Measurements from ENCODE around the gene AP3B1.

Gene AP3B1

DNA sequence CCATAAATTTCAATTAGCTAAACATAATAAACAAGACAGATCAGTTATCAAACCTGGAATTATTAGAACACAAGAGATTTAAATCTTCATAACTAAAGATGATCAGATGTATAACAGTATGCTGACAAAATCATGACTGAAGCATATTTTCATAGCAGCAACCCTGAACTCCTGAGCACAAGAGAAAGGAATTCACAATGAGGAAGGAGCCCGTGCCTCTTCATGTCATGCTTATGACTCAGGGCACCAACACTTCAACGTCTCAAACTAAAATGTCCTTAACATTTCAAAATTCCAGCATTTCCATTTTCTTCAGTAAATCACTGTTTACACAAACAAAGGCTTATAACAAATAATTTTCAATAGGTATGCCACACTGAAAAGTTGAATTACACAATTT lies 6.7 kb downstream of the AP3B1 start:
- DNase-seq, result no peak

- no peak for DNase-seq
These were observed 7.3 kb downstream of the AP3B1 start for GRCh38 chr5:78287169-78287568.

DNA sequence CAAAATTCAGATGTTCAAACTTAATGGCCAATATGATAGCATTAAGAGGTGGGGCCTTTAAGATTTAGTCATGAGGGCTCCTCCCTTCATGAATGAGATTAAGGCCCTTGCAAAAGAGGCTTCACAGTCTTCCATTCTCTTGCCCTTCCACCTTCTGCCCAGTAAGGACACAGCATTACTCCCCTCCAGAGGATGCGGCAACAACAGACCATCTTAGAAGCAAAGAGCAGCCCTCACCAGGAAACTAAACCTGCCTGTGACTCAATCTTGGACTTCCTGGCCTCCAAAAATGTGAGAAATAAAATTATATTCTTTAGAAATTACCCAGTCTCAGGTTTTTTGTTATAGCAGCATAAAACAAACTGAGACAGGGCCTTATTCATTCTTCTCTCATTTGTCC lies 8.2 kb downstream of the AP3B1 start:
- no peak for DNase-seq

- DNase-seq, result no peak
These were observed 10.7 kb downstream of the AP3B1 start for GRCh38 chr5:78283802-78284201.

GRCh38 chr5:78283105-78283504 lies 11.4 kb downstream of the AP3B1 start:
- no peak for DNase-seq

- no peak for DNase-seq
These were observed 14.2 kb downstream of the AP3B1 start for GRCh38 chr5:78280261-78280660.

DNA sequence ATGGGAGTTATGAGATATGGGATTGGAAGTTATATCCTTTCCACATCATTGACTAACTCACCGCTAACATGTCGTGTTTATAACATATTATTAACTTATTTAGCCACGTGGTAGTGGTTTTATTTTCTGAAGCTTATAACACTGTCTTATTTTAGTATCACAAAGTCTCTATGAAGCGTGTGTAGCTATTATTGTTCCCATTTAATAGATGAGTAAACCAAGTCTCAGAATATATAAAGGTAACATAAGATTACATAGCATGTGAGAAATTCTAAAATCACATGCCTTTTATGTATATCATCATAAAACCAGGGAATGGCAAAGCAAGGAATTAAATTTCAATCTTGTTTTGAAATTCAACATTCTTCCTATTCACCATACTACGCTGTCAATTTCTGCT lies 15.3 kb downstream of the AP3B1 start:
- DNase-seq, result no peak

GRCh38 chr5:78277715-78278114 lies 16.8 kb downstream of the AP3B1 start:
- DNase-seq, result no peak

GRCh38 chr5:78275998-78276543 lies 18.4 kb downstream of the AP3B1 start:
- DNase-seq, result no peak

DNA sequence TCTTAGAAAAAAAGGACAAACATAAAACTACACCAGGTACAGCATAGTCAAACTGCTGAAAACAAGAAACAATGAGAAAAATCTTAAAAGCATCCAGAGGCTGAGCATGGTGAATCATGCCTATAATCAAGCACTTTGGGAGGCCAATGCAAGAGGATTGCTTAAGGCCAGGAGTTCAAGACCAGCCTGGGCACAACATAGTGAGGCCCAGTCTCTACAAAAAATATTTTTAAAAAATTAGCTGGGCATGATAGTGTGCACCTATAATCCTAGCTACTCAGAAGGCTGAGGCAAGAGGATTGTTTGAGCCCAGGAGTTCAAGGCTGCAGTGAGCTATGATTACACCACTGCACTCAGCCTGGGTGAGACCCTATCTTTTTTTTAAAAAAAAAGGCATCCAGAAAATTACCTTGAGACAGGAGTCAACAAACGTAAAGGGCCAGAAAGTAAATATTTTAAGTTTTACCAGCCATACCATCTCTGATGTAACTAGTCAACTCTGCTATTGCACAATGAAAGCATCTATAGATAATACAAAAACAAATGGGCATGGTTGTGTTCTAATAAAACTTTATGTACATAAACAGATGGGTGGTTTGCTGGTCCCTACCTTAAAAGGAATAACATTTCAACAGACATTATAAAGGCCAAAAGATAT lies 19.8 kb downstream of the AP3B1 start:
- DNase-seq, result no peak

- no peak for DNase-seq
These were observed 21.1 kb downstream of the AP3B1 start for GRCh38 chr5:78273436-78273835.

DNA sequence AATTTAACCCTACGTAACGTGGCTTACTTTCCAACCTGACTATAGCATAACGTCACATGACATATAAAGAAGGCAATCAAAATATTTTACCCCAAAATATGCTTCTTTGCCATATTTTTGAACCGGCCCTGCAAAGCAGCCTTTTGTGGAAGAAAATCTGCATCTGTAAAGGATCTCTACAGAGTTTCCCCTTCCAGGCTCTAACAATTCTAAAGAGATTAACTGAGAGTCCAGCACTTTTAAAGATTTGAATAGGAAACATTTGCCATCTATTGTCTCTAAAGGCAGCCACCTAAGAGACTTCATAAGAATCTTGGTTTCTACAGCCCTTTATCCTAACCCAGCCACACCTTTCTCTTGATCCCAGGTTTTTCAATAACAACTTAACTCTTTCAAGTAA lies 22.7 kb downstream of the AP3B1 start:
- DNase-seq, result no peak

GRCh38 chr5:78269088-78269703 lies 25.3 kb downstream of the AP3B1 start:
- DNase-seq, result peak; percentile 2

- DNase-seq, result no peak
These were observed 26.1 kb downstream of the AP3B1 start for GRCh38 chr5:78268356-78268755.

DNA sequence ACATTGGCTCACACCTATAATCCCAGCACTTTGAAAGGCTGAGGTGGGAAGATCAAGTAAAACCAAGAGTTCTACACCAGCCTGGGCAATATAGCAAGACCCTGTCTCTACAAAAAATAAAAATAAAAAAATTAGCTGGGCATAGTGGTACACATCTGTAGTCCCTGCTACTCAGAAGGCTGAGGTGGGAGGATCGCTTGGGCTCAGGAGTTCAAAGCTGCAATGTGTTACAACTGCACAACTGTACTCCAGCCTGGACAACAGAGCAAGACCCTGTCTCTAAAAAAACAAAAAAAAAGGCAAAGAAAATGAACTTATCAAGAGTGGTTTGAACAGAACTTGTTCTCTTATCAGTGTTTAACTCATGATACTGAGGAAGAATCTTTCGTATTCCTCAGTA lies 29.3 kb downstream of the AP3B1 start:
- no peak for DNase-seq

GRCh38 chr5:78264600-78264999 lies 29.9 kb downstream of the AP3B1 start:
- DNase-seq, result no peak

- DNase-seq, result no peak
These were observed 33.7 kb downstream of the AP3B1 start for GRCh38 chr5:78260771-78261170.

DNA sequence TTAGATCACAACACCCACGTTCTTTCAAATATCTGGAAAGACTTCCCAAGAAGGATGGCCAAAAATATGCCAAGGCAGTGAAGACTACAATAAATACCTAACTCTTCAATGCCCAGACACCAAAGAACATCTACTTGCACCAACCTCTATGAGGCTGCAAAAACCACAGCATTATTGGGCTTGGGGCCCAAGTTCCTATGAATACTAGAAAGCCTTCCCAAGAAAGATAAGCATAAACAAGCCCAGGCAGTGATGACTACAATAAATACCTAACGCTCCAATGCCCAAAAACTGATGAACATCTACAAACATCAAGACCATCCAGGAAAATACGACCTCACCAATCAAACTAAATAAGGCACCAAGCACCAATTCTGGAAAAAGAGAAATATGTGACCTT lies 41.3 kb downstream of the AP3B1 start:
- no peak for DNase-seq

- no peak for DNase-seq
These were observed 41.8 kb downstream of the AP3B1 start for GRCh38 chr5:78252715-78253114.

DNA sequence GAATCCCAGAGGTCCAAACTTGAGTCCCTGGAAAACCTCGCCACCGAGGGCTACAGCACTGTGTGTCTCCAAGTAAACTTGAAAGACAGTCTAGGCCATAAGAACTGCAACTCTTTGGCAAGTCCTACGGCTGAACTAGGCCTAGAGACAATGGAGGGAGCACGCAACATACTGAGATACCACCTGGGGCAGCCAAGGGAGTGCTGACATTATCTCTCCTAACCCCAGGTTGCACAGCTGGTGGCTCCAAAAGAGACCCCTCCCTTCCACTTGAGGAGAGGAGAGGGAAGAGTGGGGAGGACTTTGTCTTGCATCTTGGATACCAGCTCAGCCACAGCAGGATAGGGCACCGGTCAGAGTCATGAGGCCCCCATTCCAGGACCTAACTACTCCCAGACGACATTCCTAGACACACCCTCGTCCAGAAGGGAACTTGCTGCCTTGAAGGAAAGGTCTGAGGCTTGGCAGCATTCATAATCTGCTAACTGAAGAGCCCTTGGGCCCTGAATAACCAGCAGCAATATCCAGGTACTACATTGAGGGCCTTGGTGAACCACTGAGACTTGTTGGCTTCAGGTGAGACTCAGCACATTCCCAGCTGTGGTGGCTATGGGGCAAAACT lies 42.7 kb downstream of the AP3B1 start:
- DNase-seq, result no peak

GRCh38 chr5:78245136-78245535 lies 49.4 kb downstream of the AP3B1 start:
- no peak for DNase-seq

GRCh38 chr5:78243639-78244038 lies 50.9 kb downstream of the AP3B1 start:
- DNase-seq, result no peak

DNA sequence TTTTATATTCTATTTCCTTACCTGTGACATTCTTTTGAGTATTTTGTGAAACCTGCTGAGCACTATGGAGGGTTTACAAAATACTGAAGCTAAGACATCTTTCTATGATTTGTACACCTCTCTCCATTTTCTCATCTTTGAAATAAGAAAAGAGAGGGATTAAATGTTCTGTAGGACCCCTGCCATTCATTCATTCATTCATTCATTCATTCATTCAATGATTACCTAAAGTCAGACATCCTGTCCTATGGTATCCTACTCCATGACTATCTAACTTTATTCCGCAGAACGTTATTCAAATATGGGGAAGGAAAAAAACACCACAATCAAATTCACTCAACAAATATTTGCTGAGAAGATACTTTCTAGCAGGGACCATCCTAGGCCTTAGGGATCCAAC lies 51.4 kb downstream of the AP3B1 start:
- DNase-seq, result no peak

GRCh38 chr5:78242001-78242400 lies 52.5 kb downstream of the AP3B1 start:
- no peak for DNase-seq

All from SHP77 treated with DMSO at 0.1 percent for 48 hours (cell line).